ENCODE results near the gene UROC1. TPM values are rescaled to one million over a fixed set of nuclear protein-coding genes. Genes with fewer than 3 reads are reported as not detected.

The UROC1 gene
- total and polyA plus RNA-seq, 3 donors from 2014 or later: 0.25 to 1.0 (median 0.34) TPM

GRCh38 chr3:126493739-126494138 is 23.8 kb downstream of the UROC1 start:
- Histone ChIP-seq H3K27me3 (no peaks in the 10 kb centered on the region), H3K9me3 (no peaks in the 10 kb centered on the region), H3K36me3 (ENCODE audit: low read depth, missing control alignments) (no peaks in the 10 kb centered on the region), H3K27ac (no peak overlapping the region), H3K4me1 (no peaks in the 10 kb centered on the region), H3K4me3 (no peak overlapping the region)
- no peak for DNase-seq
- intact Hi-C loops (cut with DNase I; ENCODE audit: low total_unique reads): no loop called here
- 66 to 67% methylated on average over 9 of the region's 9 CpGs for WGBS, 2 donors
- TF ChIP-seq, protein P1, sequence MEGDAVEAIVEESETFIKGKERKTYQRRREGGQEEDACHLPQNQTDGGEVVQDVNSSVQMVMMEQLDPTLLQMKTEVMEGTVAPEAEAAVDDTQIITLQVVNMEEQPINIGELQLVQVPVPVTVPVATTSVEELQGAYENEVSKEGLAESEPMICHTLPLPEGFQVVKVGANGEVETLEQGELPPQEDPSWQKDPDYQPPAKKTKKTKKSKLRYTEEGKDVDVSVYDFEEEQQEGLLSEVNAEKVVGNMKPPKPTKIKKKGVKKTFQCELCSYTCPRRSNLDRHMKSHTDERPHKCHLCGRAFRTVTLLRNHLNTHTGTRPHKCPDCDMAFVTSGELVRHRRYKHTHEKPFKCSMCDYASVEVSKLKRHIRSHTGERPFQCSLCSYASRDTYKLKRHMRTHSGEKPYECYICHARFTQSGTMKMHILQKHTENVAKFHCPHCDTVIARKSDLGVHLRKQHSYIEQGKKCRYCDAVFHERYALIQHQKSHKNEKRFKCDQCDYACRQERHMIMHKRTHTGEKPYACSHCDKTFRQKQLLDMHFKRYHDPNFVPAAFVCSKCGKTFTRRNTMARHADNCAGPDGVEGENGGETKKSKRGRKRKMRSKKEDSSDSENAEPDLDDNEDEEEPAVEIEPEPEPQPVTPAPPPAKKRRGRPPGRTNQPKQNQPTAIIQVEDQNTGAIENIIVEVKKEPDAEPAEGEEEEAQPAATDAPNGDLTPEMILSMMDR (IDR thresholded peaks at IDR 0.05): no peak
- no peak for TF ChIP-seq POLR2A (IDR thresholded peaks at IDR 0.05)

DNA sequence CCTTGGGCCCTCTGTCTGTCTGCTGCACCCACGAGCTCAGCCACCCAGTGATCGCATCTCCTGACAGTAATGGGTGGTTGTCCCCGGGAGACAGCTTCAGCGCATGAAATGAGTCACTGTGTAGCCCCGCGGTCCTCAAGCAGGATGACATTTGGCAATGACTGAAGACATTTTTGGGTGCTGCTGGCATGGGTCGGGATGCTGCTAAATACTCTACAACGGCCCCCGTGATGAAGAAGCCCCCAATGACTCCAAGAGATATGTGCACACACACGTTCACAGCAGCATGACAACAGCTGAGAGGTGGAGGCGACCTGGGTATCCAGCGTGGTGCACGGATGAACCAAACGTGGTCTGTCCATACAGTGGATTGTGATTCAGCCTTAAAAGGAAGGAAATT is 24.5 kb downstream of the UROC1 start:
- Histone ChIP-seq H3K27ac (no peak overlapping the region), H3K9me3 (no peaks in the 10 kb centered on the region), H3K4me3 (no peak overlapping the region), H3K36me3 (ENCODE audit: low read depth, missing control alignments) (no peaks in the 10 kb centered on the region), H3K4me1 (no peaks in the 10 kb centered on the region), H3K27me3 (no peaks in the 10 kb centered on the region)
- DNase-seq: no peak
- intact Hi-C loops (cut with DNase I; ENCODE audit: low total_unique reads): no loop called here
- no peak for TF ChIP-seq POLR2A (IDR thresholded peaks at IDR 0.05)
- TF ChIP-seq, protein P1 (IDR thresholded peaks at IDR 0.05): no peak
- 91 to 92% methylated on average over 10 to 14 of the region's 14 CpGs for WGBS, 2 donors

- no peaks in the 10 kb centered on the region for H3K27me3 ChIP-seq
- H3K4me1 ChIP-seq: peaks cover 8% of the 10 kb centered on the region
- H3K4me3 ChIP-seq: no peak overlapping the region
- no peaks in the 10 kb centered on the region for H3K36me3 ChIP-seq (ENCODE audit: low read depth, missing control alignments)
- H3K9me3 ChIP-seq: no peaks in the 10 kb centered on the region
- H3K27ac ChIP-seq: no peak overlapping the region
- DNase-seq: no peak
- TF ChIP-seq, protein P1 (IDR thresholded peaks at IDR 0.05): no peak
- no peak for TF ChIP-seq POLR2A (IDR thresholded peaks at IDR 0.05)
- WGBS, 2 donors: 86 to 92% methylated on average over 16 to 21 of the region's 21 CpGs
- intact Hi-C loops (cut with DNase I; ENCODE audit: low total_unique reads): no loop called here
Measured at GRCh38 chr3:126491221-126492013, 26.2 kb downstream of the UROC1 start.

DNA sequence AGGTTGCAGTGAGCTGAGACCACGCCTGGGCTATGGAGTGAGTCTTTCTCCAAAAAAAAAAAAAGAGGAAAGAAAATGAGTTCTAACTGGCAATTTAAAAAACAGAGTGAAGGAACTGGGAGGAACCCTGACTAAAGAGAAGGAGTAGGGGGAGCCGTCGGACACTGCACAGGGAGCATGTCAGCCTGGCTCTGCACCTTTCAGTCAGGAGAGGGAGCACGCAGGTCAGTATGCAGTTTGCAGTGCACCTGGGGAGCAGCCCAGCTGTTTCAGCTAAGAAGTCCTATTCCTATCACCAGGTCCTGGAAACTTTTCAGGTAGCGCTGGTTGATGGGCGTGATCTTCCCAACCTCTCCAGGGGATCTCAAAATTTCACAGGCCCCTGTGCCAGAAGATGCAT is 27.0 kb downstream of the UROC1 start:
- Histone ChIP-seq H3K9me3 (no peaks in the 10 kb centered on the region), H3K27me3 (no peaks in the 10 kb centered on the region), H3K27ac (no peak overlapping the region), H3K36me3 (ENCODE audit: low read depth, missing control alignments) (no peaks in the 10 kb centered on the region), H3K4me1 (peaks cover 8% of the 10 kb centered on the region), H3K4me3 (no peak overlapping the region)
- WGBS, 2 donors: 88 to 96% methylated on average over 6 of the region's 6 CpGs
- DNase-seq: no peak
- TF ChIP-seq, protein P1 (IDR thresholded peaks at IDR 0.05): no peak
- TF ChIP-seq POLR2A (IDR thresholded peaks at IDR 0.05): no peak
- intact Hi-C loops (cut with DNase I; ENCODE audit: low total_unique reads): no loop called here

All from testis (tissue), 3 donors.